ENCODE results near the gene ANP32A. TPM values are rescaled to one million over a fixed set of nuclear protein-coding genes. Genes with fewer than 3 reads are reported as not detected.
"Not testable (repeated sequence)": the region's sequence is repeated elsewhere in the genome, so short reads cannot be mapped to it uniquely, and the experiment has no call there.

ANP32A gene
- total RNA-seq, 1 experiment from 2014 or later, result 113 TPM

DNA sequence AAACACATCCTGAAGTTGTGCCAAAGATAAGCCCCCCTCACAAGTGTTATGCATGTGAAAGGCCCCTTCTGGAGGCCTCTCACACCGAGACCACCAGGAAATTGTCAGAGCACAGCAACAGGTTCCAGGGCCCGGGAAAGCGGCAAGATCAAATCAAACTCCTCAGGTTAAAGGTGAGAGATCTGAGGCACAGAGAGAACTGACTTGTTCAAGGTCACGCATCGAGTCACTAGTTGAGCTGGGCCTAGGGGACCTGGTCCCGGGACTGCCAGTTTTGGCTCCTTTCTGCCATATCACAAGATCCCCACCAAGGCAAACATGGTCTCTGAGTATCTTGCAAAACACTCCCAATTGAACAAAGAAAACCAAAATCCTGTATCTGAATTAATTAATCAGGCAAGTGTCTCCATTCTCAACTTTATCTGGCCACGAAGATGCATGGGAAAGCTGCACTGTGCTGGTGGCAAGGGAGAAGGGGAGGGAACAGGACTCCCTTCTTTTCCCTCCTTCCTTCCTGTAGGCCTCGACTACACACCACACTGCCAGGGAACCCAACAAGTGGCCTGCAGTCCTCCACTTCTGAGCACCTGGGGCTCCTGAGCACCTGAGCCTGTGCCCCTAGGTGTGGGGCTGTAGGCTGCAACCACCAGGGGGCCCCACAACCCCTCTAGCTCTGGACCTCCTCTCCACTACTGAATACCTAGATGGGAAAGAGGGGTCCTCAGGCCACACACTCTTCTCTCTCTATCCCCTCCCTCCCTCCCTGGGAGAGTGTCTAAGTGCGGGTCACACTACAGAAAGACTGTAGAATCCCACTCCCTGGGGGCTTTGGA lies 37.3 kb downstream of the ANP32A start:
- peak; percentile 62 for DNase-seq (ENCODE audit: low spot score)

DNA sequence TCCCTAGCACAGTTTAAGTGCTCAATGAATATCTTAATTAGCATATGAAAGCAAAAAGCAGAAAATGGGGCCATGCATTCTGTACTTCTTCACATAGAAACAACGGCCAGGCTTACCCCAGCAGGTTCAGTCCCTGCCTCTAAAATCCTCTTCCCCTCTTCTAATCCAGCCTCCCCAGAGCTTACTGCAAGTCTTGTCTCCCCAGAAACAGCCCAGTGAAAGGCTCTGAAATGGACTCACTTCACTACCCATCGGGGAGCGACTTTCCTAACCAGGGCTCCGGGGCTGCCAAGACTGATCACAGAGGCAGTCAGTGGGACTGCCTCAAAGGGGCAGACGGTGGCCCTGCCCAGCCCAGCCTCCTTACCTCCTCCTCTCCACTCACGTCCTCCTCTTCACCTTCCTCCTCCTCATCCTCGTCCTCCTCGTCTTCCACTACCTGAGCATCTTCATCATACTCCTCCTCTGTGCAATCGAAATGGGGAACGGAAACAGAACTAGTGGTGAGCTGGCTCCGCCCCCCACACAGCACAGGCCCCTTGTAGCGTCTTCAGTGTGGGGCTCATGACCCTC lies 38.0 kb downstream of the ANP32A start:
- no peak for DNase-seq (ENCODE audit: low spot score)

DNA sequence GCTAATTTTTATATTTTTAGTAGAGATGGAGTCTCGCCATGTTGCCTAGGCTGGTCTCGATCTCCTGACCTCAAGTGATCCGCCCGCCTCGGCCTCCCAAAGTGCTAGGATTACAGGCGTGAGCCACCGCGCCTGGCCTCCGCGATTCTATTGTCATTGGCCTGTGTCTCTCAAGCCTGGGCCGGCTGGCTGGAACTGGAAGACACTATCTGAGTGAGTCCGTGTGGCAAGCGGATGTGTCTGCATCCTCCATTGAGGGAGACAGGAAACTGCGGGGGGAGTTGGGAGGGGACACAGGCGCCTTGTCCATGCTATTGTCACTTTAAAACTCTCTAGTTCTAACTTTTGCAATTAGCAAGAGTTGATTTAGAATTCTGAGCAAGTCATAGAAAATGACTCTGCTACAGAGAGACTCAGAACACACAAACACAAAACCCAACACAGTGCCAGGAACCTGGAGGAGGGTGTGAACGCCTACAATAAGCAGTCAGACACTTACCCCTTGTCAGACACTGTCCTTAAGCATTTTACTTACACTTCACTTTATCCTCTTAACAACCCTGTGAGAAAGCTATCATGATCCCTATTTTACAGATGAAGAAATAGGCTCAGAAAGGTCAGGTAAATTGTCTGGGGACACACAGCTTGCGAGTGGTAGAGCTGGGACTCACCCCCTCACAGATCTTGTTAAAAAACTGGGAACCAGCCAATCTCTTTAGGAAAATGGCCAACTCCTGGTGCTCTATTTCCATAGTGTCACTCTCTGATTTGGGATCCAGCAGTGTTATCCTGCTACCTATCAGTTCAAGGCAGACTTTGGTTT lies 38.7 kb downstream of the ANP32A start:
- DNase-seq (ENCODE audit: low spot score), result no peak

DNA sequence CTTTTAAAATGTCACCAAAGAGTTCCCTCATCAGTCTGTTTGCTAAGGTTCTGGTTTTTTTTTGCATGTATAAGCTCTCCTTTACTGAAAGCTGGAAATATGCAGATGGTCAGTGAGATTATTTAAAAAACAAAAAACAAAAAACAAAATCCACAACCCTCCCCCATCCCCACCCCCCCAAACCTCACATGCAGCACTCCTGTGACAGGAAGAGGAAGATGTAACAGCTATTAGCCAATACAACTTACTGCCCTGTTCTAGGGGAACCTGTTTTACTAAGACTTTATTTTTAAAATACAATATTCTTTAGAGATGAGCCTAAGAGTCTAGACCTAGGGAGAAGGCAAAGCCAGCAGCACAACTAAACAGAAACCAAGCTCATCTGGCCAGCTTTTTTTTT lies 39.5 kb downstream of the ANP32A start:
- DNase-seq (ENCODE audit: low spot score), result no peak

DNA sequence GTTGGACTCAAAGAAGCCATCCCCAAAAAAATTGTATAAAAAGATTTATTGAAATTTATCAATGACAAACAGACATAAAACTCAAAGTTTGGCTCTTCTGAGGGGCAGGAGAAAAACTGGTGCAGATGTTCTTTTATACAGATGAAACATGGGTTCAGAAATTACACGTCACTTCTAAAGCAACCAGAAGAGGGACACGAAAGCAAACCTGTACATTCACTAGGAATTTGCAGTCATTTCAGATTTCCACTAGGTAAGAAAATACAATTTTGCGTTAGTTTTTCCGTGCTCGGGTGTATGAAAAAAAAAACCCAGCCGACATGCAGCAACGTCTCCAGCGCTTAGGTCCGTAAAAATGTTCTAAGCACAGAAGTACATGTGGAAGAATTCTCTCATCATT lies 41.8 kb downstream of the ANP32A start:
- no peak for DNase-seq (ENCODE audit: low spot score)

- no peak for DNase-seq (ENCODE audit: low spot score)
Measured at GRCh38 chr15:68776477-68777270, 44.0 kb downstream of the ANP32A start.

GRCh38 chr15:68775671-68776476 lies 44.8 kb downstream of the ANP32A start:
- no peak for DNase-seq (ENCODE audit: low spot score)

- no peak for DNase-seq (ENCODE audit: low spot score)
Measured at GRCh38 chr15:68775236-68775577, 45.5 kb downstream of the ANP32A start.

- DNase-seq (ENCODE audit: low spot score), result no peak
Measured at GRCh38 chr15:68774521-68775235, 46.0 kb downstream of the ANP32A start.

DNA sequence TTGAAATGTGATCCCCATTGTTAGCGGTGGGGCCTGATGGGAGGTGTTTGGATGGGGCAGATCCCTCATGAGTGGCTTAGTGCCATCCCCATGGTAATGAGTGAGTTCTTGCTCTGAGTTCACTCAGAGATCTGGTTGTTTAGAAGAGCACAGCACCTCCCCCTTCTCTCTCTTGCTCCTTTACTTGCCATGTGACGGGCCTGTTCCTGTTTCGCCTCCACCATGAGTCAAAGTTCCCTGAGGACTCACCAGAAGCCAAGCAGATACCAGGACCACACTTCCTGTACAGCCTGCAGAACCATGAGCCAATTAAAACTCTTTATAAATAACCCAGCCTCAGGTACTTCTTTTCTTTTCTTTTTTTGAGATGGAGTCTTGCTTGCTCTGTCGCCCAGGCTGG lies 46.6 kb downstream of the ANP32A start:
- DNase-seq (ENCODE audit: low spot score), result no peak

DNA sequence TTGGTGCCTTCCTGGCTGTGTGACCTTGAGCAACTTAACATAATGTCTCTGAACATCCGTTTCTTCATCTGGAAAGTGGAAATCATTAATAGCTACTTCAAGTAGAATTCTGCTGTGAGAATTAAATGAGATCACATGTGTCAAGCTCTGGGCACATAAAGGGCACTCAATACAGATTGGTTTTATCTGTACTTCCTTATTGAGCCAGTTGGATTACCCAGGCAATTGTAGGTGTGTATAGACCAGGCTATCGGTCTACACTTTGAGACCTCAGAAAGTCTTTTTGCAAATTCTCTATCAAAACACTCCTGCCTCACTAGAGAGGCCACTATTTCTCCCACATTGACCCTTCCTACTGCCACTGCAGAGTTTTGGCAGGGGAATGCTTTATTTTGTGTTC lies 47.7 kb downstream of the ANP32A start:
- no peak for DNase-seq (ENCODE audit: low spot score)

DNA sequence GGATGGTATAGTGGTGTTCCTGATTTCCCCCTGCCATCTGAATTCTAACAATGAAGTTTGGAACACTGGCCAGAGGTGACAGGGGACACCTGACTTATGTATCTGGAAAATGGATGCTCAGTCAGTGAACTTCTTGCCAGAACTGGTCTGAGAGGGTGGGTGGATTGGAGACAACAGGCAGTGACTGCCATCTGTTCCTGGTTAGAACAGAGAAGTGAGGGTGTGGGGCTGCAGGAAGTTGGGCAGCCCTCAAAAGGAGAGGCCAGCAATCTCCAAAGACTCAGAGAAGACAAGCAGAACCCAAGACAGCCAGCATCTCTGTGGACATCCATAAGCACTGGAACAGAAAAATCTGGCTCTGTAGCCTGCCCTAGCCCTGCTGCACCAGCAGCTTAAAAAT lies 50.5 kb downstream of the ANP32A start:
- no peak for DNase-seq (ENCODE audit: low spot score)

DNA sequence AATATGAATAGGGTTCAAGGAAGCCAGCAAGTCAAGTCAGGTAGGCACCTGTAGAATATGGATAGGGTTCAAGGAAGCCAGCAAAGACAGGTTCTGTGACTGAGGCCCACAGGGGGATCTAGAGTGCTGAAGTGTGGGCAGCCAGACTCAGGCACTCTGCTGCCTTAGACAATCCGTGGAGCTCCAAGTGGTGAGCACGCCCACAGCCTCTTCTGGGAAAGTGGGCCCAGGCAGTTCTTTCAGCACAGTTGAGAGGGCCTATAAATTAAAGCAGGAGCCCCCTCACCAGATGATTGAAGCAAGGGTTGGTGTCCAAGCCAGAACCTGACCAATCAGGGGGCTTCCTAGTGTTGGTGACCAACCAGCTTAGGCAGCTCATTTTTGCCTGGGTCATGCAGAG lies 51.0 kb downstream of the ANP32A start:
- DNase-seq (ENCODE audit: low spot score), result no peak

DNA sequence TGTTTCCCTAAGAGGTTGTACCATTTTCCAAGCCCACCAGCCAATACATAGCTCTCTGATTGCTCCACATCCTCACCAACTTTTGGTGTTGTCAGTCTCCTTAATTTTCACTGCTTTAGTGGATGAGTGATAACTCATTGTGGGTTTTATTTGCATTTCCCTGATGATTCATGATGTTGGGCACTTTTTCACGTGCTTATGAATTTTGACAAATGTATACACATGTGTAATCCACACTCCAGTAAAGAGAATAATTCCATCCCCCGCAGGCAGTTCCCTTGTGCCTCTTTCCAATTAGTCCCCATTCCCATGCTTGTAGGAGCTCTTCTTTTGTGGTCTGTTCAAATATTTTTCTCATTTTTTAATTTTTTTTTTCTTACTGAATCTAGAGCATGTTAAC lies 52.4 kb downstream of the ANP32A start:
- DNase-seq (ENCODE audit: low spot score), result no peak

GRCh38 chr15:68767833-68768232 lies 52.9 kb downstream of the ANP32A start:
- no peak for DNase-seq (ENCODE audit: low spot score)

DNA sequence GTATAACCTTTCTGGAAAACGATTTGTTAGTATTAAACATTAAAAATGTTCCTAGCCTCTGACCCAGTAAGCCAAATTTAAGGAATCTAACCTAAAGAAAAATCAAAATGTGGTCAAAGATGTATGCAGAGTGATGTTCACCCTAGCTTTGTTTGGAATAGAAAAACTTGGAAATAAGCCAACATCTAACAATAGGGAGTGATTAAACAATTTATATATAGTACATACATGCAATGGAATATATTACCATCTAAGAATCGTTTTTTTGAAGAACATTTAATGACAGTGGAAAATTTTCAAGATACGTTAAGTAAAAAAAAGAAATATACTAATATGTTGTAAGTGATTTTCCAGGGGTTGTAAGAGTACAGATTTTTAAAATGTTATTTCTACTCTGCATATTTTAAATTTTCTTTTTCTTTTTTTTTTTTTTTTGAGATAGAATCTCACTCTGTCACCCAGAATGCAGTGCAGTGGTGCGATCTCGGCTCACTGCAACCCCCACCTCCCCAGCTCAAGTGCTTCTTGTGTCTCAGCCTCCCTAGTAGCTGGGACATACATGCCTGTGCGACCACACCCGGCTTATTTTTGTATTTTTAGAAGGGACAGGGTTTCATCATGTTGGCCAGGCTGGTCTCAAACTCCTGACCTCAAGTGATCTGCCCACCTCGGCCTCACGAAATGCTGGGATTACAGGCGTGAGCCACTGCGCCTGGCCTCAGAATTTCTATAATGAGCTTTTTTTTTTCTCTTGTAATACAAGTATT lies 54.9 kb downstream of the ANP32A start:
- DNase-seq (ENCODE audit: low spot score), result no peak

GRCh38 chr15:68764090-68764489 lies 56.6 kb downstream of the ANP32A start:
- no peak for DNase-seq (ENCODE audit: low spot score)

DNA sequence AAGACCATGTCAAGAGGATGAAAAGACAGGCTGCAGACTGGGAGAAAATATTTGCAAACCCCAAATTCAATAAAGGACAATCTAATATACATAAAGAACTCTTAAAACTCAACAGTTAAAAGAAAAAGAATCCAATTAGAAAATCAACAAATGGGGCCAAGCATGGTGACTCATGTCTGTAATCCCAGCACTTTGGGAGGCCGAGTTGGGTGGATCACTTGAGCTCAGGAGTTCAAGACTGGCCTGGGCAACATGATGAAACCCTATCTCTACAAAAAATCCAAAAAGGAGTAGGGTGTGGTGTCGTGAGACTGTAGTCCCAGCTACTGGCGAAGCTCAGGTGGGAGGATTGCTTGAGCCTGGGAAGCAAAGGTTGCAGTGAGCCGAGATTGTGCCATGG lies 57.6 kb downstream of the ANP32A start:
- DNase-seq (ENCODE audit: low spot score), result no peak

GRCh38 chr15:68759982-68760579 lies 60.6 kb downstream of the ANP32A start:
- DNase-seq (ENCODE audit: low spot score), result not testable (repeated sequence)
